ENCODE results near the gene SELENOO.

DNA sequence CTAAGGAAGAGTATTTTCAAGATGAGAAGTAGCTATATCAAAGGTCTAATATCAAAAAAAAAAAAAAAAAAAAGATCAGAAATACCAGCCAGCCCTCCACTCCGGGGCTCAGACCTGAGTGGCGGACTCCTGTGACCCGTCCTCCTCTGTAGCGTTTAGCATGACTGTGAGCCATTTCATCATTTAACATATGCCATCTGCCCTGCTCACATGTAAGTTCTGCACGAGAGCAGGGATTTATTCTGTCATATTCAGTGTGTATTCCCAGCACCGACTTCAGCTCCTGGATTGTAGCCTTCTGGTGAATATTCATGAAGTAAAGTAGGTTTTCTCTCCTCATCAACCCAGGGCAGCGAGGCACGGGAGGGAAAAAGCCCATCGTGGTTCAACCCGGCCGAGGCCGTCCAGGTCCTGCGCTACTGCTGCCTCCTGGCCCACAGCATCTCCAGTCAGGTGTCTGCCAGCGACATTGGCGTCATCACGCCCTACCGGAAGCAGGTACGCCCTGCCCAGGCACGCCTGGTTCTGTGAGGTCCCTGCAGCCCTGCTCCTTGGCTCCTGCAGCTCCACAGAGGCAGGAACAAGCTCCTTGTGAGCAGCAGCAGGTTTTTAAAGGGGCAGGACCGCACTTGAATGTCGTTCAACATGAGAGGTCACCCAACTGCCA is 43.0 kb upstream of the SELENOO start:
- TF ChIP-seq, protein P1, sequence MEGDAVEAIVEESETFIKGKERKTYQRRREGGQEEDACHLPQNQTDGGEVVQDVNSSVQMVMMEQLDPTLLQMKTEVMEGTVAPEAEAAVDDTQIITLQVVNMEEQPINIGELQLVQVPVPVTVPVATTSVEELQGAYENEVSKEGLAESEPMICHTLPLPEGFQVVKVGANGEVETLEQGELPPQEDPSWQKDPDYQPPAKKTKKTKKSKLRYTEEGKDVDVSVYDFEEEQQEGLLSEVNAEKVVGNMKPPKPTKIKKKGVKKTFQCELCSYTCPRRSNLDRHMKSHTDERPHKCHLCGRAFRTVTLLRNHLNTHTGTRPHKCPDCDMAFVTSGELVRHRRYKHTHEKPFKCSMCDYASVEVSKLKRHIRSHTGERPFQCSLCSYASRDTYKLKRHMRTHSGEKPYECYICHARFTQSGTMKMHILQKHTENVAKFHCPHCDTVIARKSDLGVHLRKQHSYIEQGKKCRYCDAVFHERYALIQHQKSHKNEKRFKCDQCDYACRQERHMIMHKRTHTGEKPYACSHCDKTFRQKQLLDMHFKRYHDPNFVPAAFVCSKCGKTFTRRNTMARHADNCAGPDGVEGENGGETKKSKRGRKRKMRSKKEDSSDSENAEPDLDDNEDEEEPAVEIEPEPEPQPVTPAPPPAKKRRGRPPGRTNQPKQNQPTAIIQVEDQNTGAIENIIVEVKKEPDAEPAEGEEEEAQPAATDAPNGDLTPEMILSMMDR (IDR thresholded peaks at IDR 0.05; ENCODE audit: low read depth, low read length), result no peak
- TF ChIP-seq, protein P2, sequence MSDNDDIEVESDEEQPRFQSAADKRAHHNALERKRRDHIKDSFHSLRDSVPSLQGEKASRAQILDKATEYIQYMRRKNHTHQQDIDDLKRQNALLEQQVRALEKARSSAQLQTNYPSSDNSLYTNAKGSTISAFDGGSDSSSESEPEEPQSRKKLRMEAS (IDR thresholded peaks at IDR 0.05; ENCODE audit: low read depth, low read length), result no peak
- no peak for TF ChIP-seq POLR2A (IDR thresholded peaks at IDR 0.05; ENCODE audit: extremely low read depth, insufficient read length)
